Sigmoid colon (tissue), 4 donors: ENCODE data around the gene MOCOS.

Experiments
- CTCF ChIP-seq, 4 experiments: fragments of 450-650 bp in 3 of 4; fragments of 200-600 bp in 1 of 4; IDR thresholded peaks; one replicate each; pipeline ENCODE4 v1.5.1; 2016 to 2019; ENCODE audit warnings: antibody characterized with exemption in 4 of 4, mild to moderate bottlenecking in 3 of 4, moderate library complexity in 2 of 4
- EP300 ChIP-seq, 4 donors: sonication (generic); formaldehyde crosslinking; IDR thresholded peaks; one replicate each; pipeline ENCODE4 v1.6.1; 2017; ENCODE audit warnings: antibody characterized with exemption in 4 of 4
- POLR2A ChIP-seq, 2 donors: fragments of 450-650 bp; IDR thresholded peaks; one replicate each; pipeline ENCODE4 v1.6.1; 2016; ENCODE audit warnings: antibody characterized with exemption in 2 of 2, mild to moderate bottlenecking in 2 of 2, moderate library complexity in 2 of 2
- POLR2AphosphoS5 ChIP-seq, 4 donors: sonication (generic); formaldehyde crosslinking; IDR thresholded peaks; one replicate each; pipeline ENCODE4 v1.6.1; 2017; ENCODE audit warnings: antibody characterized with exemption in 4 of 4

GRCh38 chr18:36284268-36284667 lies 97.0 kb downstream of the MOCOS start:
- TF ChIP-seq POLR2AphosphoS5 (IDR thresholded peaks at IDR 0.05) (no peak), POLR2A (IDR thresholded peaks at IDR 0.05) (no peak), CTCF (IDR thresholded peaks at IDR 0.05) (no peak), EP300 (IDR thresholded peaks at IDR 0.05) (no peak)
